ENCODE measurements around the gene UBE2S.

- peak; percentile 93; the same call in 1 of the 2 replicates for TF ChIP-seq TAF1 (IDR thresholded peaks at IDR 0.05; ENCODE audit: borderline replicate concordance, insufficient read depth, low read length)
- TF ChIP-seq POLR2AphosphoS5 (IDR thresholded peaks at IDR 0.05; ENCODE audit: low read depth, low read length) = peak; percentile 98
- 0 out of 4 replicates have a peak, but pooled peaks of 1 of the 2 experiments have one; percentile 57 for TF ChIP-seq REST (IDR thresholded peaks at IDR 0.05; ENCODE audit: insufficient read depth in 1 of 2, low read depth in 2 of 2, low read length in 2 of 2)
Measured at GRCh38 chr19:55407550-55407799, at the start of gene UBE2S.
